Activated T-cell treated with anti-CD3 and anti-CD28 coated beads, Interleukin-2, amount 50 U/mL, for 48 hours (primary cell): ENCODE measurements around the gene STK40.
A peak's percentile ranks its signal among the peaks of the same experiment; 100 is the strongest.

ENCODE experiments used
- DNase-seq, 2 experiments: peaks; one replicate each; pipeline ENCODE4 v3.0.0-alpha.2; 2020

STK40 gene

DNA sequence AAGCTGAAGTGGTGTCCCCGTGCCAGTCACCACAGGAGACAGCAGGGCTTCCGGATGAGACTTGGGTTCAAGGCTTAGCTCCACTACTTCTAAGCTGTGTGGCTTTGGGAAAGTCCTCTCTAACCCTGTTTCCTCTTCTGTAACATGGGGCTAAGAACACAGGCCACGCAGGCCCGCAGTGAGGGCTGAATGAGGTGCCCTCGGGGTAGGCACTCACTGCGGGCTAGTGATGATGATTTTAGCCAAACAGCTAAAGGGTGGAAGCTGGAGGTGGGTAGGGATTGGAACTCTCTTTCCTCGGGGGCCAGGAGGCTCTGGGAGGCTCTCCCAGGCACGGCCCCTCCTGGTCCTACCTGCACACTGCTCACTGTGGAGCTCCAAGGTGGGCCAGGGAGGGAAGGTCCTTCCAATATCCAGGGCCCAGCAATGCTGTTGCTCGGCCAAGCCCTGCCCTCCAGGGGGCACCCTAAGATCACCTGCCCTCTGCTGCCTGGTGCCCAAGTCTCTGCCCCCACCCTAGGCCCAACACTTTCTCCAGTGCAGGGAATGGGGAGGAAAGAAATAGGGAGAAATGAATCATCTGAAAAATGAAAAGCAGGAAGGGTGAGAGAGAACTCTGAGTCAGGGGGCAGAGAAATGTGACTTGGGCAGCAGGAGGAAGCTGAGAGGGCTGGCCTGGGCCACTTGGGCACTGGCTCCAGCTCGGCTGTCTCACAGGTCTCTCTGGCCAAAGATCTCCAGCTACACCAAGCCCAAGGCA is 43.1 kb downstream of the STK40 start:
- DNase-seq: peak; percentile 60 to 70

DNA sequence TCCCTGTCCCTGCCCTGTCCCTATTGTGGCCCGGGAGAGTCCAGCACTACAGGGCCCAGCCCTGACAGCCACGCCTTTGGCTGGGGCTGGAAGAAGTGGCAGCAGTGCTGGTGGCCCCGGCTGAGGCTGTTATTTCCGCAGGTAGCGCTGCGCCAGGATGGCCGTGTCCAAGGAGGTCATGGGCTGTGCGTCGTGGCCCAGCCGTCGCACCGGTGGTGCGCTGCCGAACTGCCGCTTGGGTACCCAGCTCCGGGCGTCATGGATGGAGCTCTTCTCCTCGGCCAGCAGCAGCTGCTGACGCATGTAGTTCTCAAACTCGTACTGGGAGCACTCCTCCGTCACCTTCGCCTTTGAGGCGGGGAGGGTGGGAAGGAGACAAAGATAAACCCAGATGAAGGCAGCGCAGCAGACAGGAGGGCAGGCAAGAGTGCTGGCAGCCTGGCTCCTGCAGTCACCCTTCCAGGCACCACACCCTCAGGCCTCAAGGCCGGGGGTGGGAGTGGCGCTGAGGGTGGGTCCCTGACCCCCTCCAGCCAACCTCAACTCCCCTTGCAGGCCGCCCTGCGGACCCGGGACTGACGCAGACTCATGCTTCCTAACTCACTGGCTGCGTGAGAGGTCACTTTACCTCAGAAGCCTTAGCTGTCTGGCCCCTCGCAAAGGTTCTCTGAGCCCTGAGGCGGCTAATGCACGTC is 44.0 kb downstream of the STK40 start:
- DNase-seq: no peak

DNA sequence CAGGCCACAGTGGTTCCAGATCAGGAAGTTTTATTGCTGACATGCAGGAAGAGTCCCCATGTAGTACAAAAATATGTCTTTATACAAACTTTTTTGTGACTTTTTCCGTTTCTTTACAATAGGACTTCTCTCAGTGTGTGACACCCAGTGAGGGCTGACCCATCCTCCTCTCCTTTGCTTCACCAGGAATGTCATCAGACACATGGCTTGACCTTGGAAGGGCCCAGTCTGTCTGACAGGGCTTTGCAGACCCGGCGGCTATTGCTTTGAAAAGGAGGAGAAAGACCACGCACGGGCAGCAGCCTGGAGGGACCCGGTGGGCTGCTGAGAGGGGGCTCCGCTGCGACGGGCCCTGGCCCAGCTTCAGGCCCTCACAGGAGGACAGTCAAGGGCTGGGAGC is 46.1 kb downstream of the STK40 start:
- DNase-seq: no peak

DNA sequence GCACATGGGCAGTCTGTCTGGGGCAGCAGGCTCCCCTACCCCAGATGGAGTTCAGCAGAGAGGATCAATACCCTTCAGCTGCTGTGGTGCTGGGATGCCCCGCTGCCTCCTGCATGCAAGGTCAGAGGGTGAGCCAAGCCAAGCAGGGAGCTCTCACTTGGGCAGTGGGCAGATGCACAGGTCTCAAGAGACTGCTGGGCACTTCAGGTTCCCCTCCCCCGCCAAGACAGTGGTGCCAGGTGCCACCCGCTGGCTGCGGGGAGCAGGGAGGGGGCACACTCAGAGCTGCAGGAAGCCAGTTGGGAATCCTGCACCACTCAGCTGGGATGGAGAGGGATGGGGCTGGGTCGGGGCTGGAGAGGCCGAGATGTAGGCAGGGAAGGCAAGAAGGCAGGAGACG is 46.5 kb downstream of the STK40 start:
- no peak for DNase-seq

DNA sequence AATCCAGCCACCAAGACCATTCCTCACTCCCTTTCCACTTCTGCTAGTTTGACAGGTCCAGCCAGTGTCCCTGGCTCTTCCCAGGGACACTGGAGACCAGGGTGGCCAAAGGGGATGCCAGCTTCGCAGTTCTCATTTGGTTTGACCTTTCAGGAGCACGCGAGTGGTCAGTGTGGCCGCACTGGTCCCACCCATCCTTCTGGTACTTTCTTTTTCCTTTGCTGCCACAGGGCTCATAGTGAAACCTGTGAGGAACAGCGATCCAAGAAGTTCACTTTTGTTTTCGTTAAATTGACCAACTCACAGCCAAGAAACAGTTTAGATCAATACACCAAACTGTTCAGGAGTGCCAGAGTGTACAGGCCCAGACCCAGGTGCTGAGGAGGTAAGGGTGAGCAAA is 47.9 kb downstream of the STK40 start:
- no peak for DNase-seq

DNA sequence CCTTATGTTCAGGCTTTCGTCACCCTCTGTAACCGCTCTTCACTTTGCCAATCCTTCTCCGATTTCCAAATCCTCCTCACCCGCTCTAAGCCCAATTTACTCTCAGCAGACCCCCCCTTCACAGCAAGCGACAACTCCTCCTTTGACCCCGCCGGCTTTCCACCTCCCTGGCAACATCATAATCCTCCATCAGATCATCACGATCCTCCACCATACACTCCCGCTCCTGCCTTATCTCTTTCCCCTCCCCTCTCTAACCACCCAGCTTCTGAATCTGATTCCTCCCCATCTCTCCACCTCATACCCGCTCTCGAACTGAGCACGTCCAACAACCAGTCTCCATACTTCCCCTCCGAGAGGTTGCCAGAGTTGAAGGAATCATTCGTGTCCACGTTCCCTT is 54.8 kb downstream of the STK40 start:
- DNase-seq: no peak

DNA sequence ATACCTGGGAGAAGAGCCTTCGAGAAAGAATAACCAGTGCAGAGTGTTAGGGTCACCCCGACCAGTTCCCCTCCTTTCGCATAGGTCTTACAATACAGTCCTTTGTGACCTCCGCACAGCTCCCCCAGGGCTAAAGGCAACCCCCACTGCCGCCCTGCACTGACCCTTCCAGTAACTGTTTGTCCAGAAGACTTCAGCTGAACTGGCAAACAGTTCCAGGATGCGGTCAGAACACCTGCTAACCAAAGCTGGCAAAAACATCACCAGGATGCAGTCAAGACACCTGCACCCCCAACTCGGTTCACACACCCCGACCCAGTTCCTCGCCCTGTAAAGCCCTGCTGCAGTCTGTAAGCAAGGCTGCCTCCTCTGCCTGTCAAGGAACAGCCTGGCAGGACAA is 55.9 kb downstream of the STK40 start:
- no peak for DNase-seq

DNA sequence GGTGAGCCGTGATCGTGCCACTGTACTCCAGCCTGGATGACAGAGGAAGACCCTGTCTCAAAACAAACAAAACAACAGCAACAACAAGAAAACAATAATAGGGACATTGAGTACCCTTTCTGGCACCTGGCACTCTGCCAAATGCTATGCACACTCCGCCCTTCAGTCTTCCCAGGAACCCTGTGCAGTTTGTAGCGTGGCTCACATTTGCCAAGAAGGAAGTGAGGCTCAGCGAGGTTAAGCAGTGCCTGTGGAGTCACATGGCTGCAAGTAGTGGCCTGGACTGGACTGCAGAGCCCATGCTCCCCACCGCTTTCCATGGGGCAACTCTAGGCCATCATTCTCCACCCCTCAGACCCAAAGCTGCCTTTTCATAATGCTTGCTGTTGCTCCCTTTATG is 57.0 kb downstream of the STK40 start:
- DNase-seq: no peak

DNA sequence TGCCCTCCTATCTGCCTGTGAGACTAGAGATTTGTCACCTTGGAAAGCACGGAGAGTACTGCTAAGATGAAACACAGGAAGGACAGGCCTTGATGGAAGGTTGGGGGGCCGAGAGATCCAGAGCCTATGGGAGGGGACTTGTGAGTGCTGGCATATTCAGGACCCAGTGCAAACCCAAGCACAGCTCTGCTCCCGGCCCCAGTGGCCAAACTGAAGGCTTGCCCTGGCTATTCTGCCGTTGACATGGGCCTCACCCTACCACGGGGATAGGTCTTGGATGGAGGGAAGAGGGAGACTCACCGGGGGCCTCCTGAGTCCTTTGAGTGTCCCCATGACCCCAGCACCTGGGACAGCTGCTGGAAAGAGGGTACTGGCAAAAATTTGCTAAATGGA is 57.6 kb downstream of the STK40 start:
- no peak for DNase-seq

DNA sequence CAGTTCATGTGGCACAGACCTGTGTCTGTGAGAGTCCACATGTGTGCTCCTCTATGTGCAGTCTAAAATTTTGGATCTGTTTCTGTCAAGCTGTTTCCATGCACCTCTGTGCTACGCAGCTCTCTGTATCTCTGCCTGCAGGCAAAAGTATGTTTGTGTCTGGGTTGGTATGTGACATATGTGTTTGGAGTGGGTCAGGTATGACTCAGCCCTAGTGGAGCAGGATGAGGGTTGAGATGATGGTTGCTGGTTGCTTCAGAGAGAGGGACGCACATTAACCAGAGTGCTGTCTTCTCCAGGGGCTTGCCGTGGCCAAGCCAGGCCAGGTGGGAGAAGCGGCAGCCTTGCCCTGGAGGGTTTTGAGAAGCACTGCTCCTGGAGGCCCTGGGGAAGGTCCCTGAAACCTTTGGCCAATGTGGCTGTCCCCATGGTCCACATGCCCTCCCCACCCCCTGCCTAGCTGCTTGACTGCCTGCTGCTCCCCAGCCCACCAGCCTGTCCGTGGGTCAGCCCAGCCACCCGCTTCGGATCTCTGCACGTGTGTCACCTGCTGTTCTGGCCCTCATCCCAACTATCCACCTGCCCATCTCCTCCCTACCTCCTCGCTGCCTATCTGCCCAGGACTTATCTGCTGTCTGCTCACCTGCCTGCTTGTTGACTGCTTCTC is 58.2 kb downstream of the STK40 start:
- DNase-seq: no peak

DNA sequence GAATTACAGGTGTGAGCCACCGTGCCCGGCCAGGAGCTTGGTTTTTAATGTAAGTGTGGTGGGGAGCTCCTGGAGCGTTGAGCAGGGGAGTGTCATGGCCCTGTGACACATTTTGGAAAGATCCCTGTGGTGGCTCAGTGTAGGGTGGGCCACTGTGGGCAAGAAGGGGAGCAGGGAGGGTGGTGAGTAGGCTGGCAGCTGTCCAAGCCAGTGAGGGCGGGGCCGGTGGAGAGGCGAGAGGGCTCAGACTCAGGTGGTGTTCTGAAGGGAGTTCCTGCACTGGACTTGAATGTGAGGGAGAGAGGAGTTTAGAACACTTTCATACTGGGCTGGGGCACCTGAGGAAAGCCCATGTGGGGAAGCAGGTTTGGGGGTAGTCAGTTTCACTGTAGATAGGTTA is 59.2 kb downstream of the STK40 start:
- peak in 1 of 2 experiments; percentile 41 for DNase-seq

DNA sequence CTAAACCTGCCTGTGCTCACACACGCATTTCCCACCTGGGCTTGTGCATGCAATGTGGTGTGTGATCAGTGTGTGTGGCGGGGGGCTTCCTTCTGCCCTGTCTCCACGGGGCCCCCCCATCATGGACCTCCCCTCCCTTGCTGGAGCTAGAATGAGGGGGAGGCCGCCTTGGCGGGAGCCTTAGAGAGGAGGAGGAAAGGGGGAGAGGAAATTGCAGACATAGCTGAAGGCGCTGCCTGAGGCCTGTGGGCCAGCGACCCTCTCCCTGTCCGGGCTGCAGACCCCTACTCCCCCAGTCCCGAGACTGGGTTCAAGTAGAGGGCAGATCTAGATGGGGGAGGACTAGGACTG is 61.4 kb downstream of the STK40 start:
- DNase-seq: no peak

DNA sequence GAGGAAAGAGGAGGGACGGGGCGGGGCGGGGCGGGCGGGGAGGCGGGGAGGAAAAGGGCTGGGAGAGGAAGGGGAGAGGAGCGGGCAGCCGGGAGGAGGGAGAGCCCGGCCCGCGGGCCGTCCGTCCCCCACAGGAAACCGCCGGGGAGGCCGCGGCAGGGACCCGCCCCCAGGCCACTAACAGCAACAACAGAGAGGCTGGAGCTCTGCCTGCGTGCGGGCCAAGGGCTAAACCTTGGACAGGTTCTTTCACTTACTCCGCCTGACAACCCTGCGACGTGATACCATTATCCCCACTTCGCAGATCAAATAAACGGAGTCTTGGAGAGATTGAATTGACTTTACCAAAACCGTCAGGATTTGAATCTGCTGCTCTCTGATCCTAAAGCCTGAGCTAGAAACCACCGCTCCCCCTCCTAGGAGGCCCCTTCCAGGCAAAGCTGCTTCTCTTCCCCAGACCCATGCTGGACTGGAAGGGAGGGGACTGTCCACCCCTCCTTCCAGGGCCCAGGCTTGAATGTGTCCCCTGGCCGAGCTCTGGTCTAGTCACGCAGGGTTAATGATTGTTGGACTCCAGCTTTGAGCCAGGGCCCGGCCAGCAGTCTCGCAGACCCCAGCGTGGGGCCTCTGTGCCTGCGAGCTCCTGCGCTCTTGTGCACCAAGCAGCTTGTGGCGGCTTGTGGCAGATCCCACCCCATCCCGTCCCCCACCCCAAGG is 61.9 kb downstream of the STK40 start, which contains the start of gene EVA1B:
Gene EVA1B (minus strand): TSS at position 10 of the 717 bp plus-strand sequence. CDS start 608 bp downstream, outside the sequence.
- peak; percentile 65 to 70 for DNase-seq

DNA sequence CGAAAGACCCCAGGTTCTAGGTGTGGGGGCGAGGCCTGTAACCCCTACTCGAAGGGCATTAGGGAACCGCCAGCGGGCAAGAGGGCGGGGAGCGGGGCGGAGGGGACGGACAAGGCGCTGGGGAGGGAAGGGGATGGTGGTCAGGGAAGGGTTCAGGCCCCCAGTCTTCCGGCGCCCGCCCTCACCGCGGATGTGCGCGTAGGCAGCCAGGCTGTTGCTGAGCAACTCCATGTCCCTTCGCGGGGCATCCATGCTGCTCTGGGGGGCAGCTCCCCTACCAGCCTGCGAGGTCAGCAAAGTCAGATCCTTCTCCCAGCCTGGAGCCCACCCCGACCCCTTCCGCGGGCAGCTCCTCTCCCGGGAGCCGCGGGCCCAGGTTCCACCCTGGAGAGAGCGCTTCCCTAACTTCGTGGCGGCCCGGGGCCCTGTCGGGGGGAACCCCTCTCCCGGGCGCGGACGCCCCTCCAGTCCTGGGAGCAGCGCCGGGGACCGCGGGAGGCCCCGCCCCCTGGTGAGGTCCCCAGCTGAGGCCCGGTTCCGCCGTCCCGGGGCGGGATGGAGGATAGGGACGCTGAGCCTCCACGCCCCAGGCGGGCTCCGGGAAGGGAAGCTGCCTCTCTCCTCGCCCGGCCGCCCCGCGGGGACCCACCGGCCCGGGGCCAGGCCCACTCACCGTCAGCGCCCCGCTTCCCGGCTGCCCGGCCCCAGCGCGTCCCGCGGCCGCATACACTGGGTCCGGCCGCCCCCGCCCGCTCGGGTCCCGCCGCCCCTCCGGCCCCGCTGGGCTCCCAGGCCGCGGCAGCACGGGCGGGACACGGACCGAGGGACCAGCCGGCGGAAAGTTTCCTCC is 62.7 kb downstream of the STK40 start:
- DNase-seq: peak; percentile 66 to 73

DNA sequence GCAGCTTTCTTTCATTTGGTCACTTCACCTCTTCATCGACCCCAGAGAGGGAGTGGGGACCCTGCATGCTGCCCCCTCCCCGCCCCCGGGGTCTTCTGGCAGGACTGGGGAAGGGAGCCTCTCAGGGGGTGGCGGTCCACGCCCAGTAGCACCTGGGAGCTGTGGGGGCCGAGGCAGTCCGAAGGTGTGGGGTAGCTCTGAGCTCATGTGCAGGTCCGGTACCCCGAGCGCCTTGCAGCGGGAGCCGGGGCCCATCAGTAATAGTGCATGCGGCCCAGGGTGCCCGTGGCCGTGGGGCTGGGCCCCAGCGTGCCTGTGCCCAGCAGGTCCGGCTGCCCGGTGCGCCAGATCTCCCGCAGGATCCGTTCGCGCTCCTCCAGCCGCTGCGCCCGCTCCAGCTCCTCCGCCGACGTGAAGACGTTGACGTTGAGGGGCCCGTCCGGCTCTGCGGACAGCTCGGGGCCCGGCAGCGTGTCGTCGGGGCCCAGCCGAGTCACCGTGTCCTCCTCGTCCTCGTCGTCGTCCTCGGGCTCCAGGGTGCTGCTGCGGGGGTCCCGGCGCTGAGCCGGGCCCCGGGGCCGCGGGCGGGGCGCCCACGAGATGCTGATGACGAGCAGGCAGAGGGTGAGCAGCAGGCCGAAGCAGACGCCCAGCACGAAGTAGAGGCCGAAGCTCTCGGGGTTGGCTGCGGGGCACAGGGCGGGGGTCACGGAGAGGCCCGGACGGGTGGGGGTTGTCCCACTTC is 63.5 kb downstream of the STK40 start:
- DNase-seq: peak in 1 of 2 experiments; percentile 33

DNA sequence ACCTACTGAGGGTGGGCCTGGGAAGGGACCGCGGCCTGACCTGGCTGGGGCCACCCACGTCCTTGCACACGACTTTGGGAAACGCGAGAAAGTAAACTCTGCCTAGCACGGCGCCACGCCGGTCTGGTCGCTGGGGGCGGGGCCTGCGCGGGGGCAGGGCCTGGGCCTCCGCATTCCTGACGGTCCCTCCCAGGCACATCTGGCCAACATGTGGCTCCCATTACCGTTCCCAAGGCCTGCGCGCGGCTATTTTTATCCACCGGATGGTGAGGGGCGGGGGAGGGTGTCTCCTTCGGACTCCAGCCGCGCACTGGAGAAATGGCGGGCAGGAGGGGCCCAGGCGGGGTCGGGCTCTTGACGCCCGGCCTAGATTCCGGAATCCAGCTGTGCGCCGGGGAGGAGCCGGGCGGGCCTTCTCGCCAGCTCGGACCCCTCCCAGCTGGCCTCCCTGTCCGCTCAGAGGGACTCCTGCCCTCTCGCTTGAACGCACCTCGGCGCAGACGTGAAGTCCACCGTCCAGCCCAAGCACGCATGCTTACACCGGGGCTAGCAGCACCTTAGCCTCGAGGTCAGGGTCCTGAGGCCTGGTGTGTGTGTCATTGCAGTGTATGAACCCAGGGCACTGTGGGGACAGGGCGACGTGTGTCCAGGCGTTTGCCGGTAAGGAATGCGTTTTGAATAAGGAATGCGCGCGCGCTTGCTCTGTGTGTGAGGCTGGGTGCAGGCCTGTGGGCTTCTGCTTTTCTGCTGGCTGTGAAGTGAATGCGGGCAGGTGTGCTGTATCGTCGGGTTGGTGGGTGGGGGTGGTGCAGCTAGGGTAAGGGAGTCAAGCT is 64.4 kb downstream of the STK40 start:
- peak; percentile 56 to 64 for DNase-seq

DNA sequence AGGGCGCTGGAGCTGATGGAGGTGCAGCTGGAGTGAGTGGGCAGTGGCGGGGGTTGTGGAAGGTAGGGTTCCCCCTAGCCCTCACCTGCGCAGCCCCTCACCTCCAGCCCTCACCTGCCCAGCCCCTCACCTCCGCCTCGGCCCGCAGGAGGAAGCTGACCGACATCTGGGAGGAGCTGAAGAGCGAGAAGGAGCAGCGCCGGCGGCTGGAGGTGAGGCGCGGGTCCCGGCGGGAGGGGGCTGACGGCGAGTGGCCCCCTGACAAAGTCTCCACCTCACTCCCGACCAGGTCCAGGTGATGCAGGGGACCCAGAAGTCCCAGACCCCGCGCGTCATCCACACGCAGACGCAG is 65.0 kb downstream of the STK40 start:
- peak in 1 of 2 experiments; percentile 36 for DNase-seq

DNA sequence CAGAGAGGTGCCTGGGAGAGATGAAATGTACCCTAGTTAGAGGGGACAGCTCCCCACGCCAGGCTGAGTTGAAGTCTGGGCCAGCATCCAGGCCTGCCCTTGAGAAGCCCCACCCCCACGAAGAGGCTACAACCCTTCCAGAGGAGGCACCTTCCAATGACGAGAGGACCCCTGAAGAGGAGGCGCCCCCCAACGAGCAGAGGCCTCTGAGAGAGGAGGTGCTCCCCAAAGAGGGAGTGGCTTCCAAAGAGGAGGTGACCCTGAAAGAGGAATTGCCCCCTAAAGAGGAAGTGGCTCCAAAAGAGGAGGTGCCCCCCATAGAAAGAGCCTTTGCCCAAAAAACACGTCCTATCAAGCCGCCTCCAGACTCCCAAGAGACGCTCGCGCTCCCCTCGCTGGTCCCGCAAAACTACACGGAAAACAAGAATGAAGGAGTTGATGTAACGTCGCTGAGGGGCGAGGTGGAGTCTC is 65.4 kb downstream of the STK40 start:
- no peak for DNase-seq

DNA sequence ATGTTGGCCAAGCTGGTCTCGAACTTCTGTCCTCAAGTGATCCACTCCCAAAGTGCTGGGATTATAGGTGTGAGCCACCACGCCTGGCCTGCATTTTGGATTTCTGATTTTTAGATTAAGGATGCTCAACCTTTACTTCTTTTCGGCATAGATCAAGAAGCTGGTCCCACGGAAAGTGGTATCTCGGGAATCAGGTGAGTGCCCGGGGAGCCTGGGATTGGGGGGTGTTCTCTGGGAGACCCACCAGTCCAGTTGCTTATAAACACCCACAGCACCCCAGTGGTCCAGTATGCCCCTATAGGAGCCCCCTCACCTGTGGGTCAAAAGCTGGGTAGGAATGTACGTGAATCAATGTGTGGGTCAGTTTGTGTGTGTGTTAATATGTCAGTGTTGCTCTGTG is 76.3 kb downstream of the STK40 start:
- DNase-seq: no peak

DNA sequence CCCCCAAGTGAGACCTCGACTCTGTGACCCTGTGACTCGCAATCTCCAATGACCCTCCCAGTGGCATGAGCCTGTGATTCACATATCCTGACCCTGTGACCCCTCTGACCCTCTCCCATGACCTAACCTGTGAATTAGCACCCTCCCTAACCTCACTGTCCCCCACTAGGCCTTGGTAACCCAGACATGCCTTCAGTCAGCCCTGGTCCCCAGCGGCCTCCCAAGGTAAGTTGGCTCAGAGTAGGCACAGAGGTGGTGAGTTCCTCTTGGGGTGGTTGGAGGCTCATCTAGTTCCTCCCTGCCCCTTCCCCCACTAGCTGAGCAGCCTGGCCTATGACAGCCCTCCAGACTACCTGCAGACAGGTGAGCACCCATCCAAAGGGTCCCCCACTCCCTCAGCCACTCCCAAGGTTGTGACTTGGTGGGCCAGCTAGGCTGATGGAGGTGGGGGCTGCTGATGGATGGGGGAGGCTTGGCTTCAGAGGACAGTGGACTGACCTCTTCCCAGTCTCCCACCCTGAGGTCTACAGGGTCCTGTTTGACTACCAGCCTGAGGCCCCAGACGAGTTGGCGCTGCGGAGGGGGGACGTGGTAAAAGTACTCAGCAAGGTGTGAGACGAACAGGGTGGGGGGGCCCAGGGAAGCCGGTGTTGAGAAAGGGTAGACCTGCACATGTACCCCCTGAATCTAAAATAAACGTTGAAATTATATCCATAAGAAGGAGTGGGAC is 78.0 kb downstream of the STK40 start:
- DNase-seq: peak in 1 of 2 experiments; percentile 17
